ENCODE data around the gene EIF2B4.
"Not testable (repeated sequence)": the region's sequence is repeated elsewhere in the genome, so short reads cannot be mapped to it uniquely, and the experiment has no call there.

The EIF2B4 gene

DNA sequence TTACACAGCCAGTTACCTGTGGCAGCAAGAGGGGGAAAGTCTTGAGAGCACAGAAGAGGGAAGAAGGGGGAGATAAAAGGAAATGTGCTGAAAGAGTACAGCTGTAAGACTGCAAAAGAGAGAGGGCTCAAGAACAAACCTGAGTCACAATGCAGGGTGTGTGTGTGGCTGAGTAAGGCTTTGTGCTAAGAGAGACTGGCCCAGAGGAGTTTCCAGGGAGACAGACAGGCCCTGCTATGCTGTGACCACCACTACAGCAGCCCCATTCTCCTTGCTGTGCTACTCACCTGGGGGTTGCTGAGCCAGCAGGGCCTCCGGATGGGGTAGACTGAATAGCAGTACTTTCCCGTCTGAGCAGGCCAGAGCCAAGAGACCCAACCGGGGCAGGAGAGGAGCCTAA is 34.8 kb downstream of the EIF2B4 start:
- DNase-seq = no peak

DNA sequence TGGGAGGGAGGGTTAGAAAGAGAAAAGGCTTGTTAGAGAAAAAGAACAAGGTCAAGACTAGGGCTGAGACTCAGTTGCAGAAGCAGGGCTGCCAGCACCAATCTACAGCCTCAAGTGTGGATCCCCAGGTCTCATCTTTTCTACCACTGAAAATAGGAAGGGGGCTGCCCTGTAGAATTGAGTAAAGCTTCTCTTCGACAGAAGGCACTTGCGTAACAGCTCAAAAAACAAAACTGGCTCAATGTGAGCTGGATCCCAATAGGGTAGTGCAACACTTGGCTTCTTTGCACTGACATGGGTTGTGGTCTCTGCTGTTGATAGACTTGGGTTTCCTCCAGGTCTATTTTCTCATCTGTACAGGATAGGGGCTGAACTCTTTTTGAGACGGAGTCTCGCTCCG is 45.4 kb downstream of the EIF2B4 start:
- DNase-seq = peak; percentile 18

DNA sequence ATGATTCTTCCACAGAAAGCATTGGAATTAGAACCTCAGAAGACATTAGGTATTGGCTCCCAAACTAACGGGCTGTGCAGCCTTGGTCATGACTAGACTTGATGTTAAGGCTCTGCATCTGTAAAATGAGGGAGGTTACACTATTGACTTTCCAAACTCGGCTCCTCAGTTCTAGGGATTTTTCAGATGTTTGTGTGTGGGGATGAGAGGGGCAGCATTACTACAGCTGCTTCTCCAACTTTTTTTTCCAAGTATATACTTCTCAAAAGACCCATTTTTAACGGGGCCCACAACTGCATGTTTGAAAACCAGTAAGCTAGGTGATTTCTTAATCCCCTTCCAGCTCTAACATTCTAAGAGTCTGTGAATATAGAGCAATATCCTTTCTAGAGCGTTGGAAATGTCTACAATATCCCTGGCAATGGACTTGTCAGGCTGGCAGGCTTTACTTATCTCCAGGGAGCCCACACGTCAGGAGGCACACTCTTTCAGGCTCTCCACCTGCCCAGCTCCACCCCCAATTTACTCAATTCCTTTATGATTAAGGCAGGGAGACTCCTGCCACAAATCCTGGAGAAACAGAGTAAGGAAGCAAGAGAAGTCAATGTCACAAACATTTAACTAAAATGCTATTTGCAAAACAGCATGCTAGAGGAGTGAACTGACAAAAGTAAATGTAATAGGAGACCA is 46.4 kb downstream of the EIF2B4 start:
- DNase-seq = peak; percentile 36

DNA sequence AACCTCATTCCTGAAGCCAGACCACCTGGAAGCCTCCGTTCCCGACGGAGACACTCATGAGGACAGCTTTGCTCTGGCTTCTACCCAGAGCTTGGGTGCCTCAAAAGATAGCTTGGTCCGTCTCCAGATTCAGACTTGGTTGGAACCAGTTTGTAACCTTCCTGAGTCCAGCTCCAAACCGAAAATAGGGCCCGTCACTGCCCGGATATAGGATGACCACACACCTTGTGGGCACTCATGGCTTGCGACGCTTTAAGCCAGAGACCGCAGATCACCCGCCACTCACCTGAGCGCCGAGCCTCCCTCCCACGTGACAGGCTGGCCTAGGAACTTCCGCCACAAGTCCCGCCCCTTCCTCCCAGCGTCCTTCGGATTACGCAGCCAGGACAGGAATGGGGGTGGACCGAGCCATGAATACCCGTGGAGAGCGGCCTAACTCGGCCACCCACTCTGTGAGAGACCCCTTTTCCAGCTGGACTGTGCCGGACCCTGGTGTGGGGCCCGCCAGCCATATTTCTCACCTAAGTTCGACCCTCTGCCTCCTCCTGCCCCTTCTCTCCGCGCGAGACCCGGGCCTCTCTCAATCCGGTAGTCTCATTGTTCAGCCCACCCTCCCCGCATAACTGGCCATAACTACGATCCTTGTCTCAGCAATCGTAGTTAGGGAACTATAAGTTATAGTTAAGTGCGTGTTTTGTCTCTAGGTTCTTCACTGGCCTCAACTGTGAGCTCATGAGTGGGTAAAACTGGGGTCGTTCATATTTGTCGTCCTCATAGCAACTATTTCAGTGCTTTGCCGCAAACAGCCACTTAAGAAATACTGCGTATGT is 47.2 kb downstream of the EIF2B4 start, which contains the start of gene MPV17:
MPV17 (minus strand) TSS at position 332 of the 830 bp plus-strand sequence. CDS start 580 bp downstream, outside the sequence.
- DNase-seq = peak; percentile 97

DNA sequence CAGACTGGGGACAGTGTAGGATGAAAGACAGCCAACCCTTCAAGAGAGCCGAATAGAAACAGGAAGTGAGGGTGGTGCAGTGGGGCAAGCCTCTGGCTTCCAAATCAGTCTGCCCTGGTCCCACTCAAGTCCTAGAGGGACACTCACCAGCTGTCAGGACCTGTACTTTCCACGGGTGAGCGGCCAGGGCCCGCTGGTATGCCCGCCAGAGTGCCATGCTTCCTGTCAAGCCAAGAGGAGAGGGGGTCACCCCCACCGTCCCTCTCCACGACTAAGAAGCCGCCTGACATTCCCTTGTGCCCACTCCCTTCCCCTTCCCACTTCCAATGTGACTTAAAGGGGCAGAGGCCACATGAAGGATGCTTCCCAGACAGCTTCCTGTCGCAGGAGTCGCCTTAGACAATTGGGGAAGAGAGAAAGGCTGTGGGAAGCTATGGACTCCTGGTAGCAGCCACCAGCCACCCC is 47.8 kb downstream of the EIF2B4 start:
- DNase-seq = peak; percentile 53

DNA sequence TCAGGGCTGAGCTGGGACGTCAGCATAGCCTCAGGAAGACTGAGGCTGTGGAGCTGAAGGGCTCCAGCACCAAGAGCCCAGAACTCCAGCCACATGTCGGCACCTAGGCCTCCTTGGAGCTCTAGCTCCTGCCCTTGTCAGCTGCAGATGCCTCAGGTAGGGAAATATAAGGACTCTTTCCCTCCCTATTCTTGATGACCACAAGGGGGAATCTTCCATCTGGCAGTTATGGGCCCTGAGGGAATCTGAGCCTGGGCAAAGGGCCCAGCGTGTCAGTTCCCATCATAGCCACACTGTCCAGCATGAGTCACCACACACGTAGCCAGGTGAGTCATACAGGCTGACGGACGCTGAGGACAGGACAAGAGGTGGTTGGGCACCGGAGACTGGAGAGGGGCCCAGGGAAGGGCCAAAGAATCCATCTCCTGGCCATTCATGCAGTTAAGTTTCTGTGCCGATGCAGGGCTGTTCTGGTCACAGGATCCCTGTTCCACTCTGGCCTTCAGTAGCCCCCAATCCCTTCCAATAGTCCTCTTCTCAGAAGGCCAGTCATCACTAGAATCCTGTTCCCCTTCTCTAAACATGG is 49.1 kb downstream of the EIF2B4 start:
- DNase-seq = peak; percentile 57

DNA sequence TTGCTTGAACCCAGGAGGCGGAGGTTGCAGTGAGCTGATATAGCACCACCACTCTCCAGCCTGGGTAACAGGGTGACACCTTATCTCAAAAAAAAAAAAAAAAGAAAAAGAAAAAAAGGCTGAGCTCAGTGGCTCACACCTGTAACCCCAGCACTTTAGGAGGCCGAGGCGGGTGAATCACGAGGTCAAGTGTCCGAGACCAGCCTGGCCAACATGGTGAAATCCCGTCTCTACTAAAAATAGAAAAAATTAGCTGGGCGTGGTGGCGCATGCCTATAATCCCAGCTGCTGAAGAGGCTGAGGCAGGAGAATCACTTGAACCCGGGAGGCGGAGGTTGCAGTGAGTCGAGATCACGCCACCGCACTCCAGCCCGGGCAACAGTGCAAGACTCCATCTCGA is 50.3 kb downstream of the EIF2B4 start:
- DNase-seq = not testable (repeated sequence)

DNA sequence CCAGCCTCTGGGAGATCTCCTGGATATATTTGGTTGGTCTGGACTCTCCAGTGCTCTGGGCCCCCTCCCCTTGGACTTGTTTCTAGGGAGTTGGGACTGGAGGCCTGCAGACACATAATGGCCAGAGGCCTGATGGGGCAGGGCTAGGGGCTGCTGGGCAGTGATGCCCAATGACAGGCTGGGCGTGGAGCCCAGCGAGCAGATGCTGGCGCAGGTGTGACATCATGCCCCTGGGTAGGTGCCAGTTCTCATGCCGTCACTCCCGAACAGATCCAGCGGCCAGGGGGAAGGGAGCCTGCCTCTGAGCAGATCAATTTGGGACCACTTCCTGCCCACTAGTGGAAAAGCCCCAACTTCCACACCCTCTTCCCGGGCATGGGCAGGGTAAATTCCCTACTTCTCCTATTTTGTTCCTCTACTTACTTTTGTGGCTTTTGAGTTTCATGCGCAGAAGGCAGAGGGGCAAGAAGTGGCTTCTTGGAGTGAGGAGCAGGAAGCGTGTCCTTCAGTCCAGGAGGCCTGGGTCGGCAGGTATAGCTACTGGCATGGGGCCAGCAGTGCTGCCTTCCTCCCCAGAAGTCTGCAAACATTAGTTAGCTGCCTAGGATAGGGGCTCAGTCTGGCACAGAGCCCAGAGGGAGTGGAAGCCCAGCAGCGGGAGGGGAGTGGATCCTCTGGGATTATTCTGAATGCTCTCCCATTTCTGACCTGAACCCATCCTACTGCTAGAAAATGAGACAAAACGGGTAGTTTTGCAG is 53.3 kb downstream of the EIF2B4 start:
- DNase-seq = no peak

DNA sequence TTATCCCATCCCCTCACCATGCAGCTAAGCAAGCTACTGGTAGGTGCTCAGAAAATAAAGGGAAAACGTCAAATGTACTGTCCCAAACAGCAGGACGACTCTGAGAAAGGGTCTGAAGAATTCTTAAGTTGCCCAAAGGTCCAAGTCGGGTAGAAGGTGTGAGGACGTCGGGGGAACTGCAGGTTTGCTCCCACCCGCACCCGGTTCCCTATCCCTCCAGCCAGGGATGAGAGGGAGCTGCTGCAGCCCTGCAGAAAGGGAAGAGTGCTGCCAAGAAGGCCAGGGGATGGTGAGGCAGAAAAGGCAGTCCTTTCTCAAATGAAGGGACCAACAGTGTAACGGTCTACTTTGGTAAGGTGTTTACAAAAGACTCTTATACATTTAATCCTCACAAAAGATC is 55.0 kb downstream of the EIF2B4 start:
- DNase-seq = no peak

DNA sequence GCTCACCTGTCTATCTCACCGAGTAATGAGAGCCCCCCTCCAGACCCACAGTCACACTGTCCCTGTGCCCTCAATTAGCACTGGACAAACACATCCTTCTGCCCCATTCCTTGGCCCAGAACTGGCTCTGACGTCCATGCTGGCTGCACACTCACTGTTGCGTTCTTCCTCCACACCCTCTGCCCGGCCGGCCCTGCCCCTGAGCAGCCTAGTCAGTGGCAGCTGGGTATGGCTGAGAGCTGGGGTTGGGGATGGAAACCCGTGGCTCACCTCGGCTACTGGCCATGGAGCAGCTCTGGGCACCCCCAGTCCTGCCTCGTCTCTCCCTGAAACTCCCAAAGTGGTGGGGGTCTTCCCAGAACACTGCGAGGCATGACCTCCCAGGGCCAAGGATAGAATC is 55.4 kb downstream of the EIF2B4 start:
- DNase-seq = no peak
